ENCODE results near the gene GSTM3.
"Not testable (repeated sequence)": the region's sequence is repeated elsewhere in the genome, so short reads cannot be mapped to it uniquely, and the experiment has no call there.

The GSTM3 gene

DNA sequence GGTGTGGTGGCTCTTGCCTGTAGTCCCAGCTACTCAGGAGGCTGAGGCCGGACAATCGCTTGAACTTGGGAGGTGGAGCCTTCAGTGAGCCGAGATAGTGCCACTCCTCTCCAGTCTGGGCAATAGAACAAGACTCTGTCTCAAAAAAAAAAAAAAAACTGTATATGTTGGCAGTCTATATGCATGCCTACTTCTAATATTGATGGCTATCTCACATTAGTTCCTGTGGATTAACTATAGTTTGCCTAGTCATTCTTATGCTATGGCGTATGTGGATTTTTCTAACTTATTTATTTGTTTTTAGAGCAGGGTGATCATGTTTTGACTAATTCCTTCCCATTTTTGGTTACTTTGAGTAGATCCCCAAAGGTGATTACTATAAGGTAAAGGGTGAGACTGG is 43.8 kb downstream of the GSTM3 start:
- no peak for DNase-seq (ENCODE audit: low read depth)

DNA sequence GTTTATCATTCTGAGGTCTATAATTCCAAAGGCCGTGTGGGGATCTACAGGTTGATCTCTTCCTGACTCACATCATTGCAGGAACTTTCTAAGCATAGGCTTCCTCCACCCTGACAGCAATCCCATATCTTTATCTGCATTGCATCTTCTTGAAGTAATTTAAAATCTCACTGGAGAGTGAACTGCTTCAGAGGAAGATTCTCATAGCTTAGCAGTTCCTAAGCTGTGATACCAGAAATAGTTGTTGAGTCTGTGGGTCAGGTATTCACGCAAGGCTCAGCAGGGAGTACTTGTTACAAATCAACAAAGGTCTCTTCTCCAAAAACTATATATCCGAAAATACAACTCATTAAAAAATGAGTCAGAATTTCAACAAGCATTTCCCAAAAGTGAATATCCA is 45.7 kb downstream of the GSTM3 start:
- DNase-seq (ENCODE audit: low read depth) = not testable (repeated sequence)

GRCh38 chr1:109694400-109694799 is 46.4 kb downstream of the GSTM3 start:
- DNase-seq (ENCODE audit: low read depth) = not testable (repeated sequence)

GRCh38 chr1:109691759-109692158 is 49.1 kb downstream of the GSTM3 start:
- DNase-seq (ENCODE audit: low read depth) = no peak

DNA sequence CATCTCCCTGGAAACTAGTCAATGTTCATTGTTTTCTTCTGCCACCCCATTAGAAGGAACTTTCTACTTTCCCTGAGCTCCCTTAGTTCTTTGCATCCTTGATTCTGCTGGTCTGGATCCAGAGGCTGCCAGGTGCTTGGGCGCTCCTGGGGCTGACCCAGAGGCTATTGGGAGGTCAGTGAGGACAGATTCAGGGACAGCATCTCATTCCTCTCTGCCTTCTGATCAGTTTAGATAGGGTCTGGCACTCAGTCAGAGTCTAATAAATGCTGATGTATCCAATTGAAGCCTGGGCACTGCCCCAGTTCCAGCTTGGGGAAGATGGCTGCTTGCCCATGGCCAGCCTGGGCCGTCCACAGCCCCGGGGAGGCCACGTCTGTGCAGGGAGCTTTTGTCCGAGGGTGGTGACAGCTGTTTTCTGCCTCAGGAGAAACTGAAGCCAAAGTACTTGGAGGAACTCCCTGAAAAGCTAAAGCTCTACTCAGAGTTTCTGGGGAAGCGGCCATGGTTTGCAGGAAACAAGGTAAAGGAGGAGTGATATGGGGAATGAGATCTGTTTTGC is 50.9 kb downstream of the GSTM3 start:
- no peak for DNase-seq (ENCODE audit: low read depth)

DNA sequence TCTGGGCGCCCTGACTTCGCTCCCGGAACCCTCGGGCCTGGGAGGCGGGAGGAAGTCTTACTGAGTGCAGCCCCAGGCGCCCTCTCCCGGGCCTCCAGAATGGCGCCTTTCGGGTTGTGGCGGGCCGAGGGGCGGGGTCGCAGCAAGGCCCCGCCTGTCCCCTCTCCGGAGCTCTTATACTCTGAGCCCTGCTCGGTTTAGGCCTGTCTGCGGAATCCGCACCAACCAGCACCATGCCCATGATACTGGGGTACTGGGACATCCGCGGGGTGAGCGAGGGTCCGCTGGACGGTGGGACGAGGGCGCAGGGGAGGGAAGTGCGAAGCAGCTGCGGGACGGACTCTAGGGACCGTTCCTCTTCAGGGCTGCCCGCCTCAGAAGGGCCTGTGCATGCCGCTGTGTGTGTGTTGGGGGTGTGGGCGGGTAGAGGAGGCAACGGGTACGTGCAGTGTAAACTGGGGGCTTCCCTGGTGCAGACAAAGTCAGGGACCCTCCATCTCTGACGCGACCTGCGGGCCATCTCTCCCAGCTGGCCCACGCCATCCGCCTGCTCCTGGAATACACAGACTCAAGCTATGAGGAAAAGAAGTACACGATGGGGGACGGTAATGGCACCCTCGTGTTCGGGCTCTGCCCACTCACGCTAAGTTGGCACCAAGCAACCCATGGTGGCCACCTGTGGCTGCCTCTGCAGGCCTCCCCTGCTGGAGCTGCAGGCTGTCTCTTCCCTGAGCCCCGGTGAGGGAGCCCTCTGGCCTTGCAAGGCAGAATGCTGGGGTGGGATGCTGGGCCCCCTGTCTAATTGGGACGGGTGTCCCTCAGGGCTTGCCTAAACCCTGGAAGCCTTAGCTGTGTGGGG is 53.0 kb downstream of the GSTM3 start, which contains the start of gene GSTM1:
Gene GSTM1, plus strand, starts transcription at position 177 of the 859 bp plus-strand sequence. Its CDS starts 57 bp downstream, at position 234.
- DNase-seq (ENCODE audit: low read depth) = no peak

DNA sequence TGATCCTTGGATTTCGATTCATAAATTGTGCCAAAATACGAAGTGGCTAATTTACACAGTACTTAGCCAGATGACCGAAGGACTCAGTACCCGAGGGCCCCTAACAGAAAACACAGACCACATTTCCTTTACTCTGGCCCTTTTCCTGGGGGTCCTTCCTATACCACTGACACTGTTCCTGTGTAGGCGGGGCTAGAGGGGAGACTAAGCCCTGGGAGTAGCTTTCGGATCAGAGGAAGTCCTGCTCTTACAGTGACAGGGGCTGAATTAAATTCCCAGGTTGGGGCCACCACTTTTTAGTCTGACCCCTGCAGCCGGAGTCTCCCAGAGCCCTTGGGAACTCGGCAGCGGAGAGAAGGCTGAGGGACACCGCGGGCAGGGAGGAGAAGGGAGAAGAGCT is 53.7 kb downstream of the GSTM3 start:
- not testable (repeated sequence) for DNase-seq (ENCODE audit: low read depth)

DNA sequence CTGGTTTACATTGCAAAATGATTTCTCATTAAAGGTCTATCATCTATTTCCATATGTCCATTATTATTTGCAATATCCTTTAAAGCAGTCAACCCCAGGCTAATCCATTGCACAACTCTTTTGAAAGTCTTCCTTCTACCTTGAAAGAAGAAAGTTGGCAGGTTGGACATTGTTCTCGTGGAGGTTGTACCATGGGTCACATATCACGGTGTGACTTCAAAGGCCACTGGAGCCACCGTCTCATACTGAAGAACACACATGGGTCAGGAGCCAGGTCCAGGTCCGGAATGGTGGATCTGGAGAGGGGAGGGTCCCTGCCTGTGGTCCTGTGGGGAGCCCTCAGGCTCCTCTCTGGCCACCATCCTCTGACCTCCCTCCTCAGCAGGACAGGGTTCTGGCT is 54.9 kb downstream of the GSTM3 start:
- DNase-seq (ENCODE audit: low read depth) = not testable (repeated sequence)

DNA sequence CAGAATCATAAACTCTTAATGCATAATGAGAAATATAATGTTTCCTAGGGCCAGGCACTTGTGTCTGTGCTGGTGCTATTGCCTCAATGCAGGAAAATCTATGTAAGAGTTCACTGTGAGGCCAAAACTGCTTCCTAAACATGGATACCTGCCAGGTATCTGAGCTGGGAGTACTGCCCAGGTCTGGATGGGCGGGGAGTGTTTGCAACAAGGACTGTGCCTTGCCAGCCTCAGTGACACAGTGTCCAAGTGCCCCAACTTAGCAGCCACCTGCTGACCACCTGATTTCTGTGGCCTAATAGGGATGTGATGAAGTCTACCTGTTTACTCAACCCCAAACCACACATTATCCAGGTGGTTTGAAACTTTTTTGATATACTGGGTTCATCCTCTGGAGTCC is 55.4 kb downstream of the GSTM3 start:
- not testable (repeated sequence) for DNase-seq (ENCODE audit: low read depth)

- not testable (repeated sequence) for DNase-seq (ENCODE audit: low read depth)
Observed at GRCh38 chr1:109684777-109685176, 56.1 kb downstream of the GSTM3 start.

Measured in HS-5 (cell line).